H9 (cell line): ENCODE data around the gene KCNK5. TPM values are rescaled to one million over a fixed set of nuclear protein-coding genes. Genes with fewer than 3 reads are reported as not detected.

Experiments
- DNase-seq: peaks from one replicate; pipeline ENCODE4 v3.0.0-alpha.2; 2017
- H2AFZ ChIP-seq: one replicate; pipeline ENCODE4 v1.6.1; 2013; ENCODE audit warnings: mild to moderate bottlenecking, low read length, control low read depth, moderate library complexity
- H2AK5ac ChIP-seq: 2 replicates; pipeline ENCODE4 v1.6.1; 2013; ENCODE audit warnings: low read length, control low read depth, mixed read lengths; ENCODE audit not compliant: insufficient read length
- H2BK120ac ChIP-seq: one replicate; pipeline ENCODE4 v1.6.1; 2013; ENCODE audit warnings: low read depth, mild to moderate bottlenecking, low read length, control low read depth, inconsistent platforms; ENCODE audit not compliant: poor library complexity, severe bottlenecking
- H2BK12ac ChIP-seq: 2 replicates; pipeline ENCODE4 v1.6.1; 2013; ENCODE audit warnings: low read length, control low read depth, mixed read lengths, low read depth; ENCODE audit not compliant: insufficient read length
- H2BK15ac ChIP-seq: 2 replicates; pipeline ENCODE4 v1.6.1; 2013; ENCODE audit warnings: low read depth, low read length, control low read depth
- H2BK20ac ChIP-seq: one replicate; pipeline ENCODE4 v1.6.1; 2013; ENCODE audit warnings: low read depth, mild to moderate bottlenecking, low read length, control low read depth, inconsistent platforms; ENCODE audit not compliant: poor library complexity, severe bottlenecking
- H2BK5ac ChIP-seq: 2 replicates; pipeline ENCODE4 v1.6.1; 2013; ENCODE audit warnings: low read length, control low read depth, mixed read lengths; ENCODE audit not compliant: insufficient read length
- H3K14ac ChIP-seq: 2 replicates; pipeline ENCODE4 v1.6.1; 2013; ENCODE audit warnings: low read length, control low read depth; ENCODE audit not compliant: insufficient read depth
- H3K18ac ChIP-seq: 2 replicates; pipeline ENCODE4 v1.6.1; 2013; ENCODE audit warnings: low read depth, mild to moderate bottlenecking, mixed read lengths, low read length, control low read depth; ENCODE audit not compliant: insufficient read length
- H3K23ac ChIP-seq: 2 replicates; pipeline ENCODE4 v1.6.1; 2013; ENCODE audit warnings: low read length, control low read depth, mixed read lengths, low read depth; ENCODE audit not compliant: insufficient read length
- H3K23me2 ChIP-seq: 2 replicates; pipeline ENCODE4 v1.6.1; 2013; ENCODE audit warnings: low read depth, mild to moderate bottlenecking, mixed read lengths, low read length, control low read depth; ENCODE audit not compliant: insufficient read length, poor library complexity, severe bottlenecking
- H3K27ac ChIP-seq: 2 replicates; pipeline ENCODE4 v1.5.1; 2013; ENCODE audit warnings: low read length, control low read depth, mixed read lengths, low read depth; ENCODE audit not compliant: insufficient read length
- H3K27me3 ChIP-seq: 2 replicates; pipeline ENCODE4 v1.6.1; 2013; ENCODE audit warnings: low read length, control low read depth, inconsistent platforms; ENCODE audit not compliant: insufficient read depth
- H3K4ac ChIP-seq: 2 replicates; pipeline ENCODE4 v1.6.1; 2013; ENCODE audit warnings: low read depth, mild to moderate bottlenecking, control low read depth, inconsistent platforms, low read length, moderate library complexity
- H3K4me1 ChIP-seq: 2 replicates; pipeline ENCODE4 v1.6.1; 2013; ENCODE audit warnings: low read length, control low read depth, inconsistent platforms; ENCODE audit not compliant: insufficient read depth
- H3K4me2 ChIP-seq: 2 replicates; pipeline ENCODE4 v1.6.1; 2013; ENCODE audit warnings: low read length, control low read depth, mixed read lengths; ENCODE audit not compliant: insufficient read length, insufficient read depth
- H3K56ac ChIP-seq: 2 replicates; pipeline ENCODE4 v1.6.1; 2013; ENCODE audit warnings: low read depth, mild to moderate bottlenecking, mixed read lengths, low read length, control low read depth; ENCODE audit not compliant: insufficient read length
- H3K79me1 ChIP-seq: 2 replicates; pipeline ENCODE4 v1.6.1; 2013; ENCODE audit warnings: low read depth, mild to moderate bottlenecking, moderate library complexity, low read length, control low read depth, inconsistent platforms; ENCODE audit not compliant: insufficient read depth, poor library complexity, severe bottlenecking
- H3K79me2 ChIP-seq: 2 replicates; pipeline ENCODE4 v1.6.1; 2013; ENCODE audit warnings: low read length, control low read depth, inconsistent platforms; ENCODE audit not compliant: insufficient read depth
- H3K9ac ChIP-seq: 2 replicates; pipeline ENCODE4 v1.6.1; 2013; ENCODE audit warnings: low read length, control low read depth, mixed read lengths; ENCODE audit not compliant: insufficient read length; ENCODE audit errors: extremely low read depth
- H3K9me3 ChIP-seq: one replicate; pipeline ENCODE4 v1.6.1; 2013; ENCODE audit warnings: low read depth, low read length, inconsistent platforms; ENCODE audit not compliant: control insufficient read depth
- H3T11ph ChIP-seq: one replicate; pipeline ENCODE4 v1.6.1; 2013; ENCODE audit warnings: mild to moderate bottlenecking, low read length, control low read depth, inconsistent platforms
- H4K20me1 ChIP-seq: one replicate; pipeline ENCODE4 v1.6.1; 2013; ENCODE audit not compliant: control insufficient read depth, insufficient read length, insufficient read depth
- H4K5ac ChIP-seq: 2 replicates; pipeline ENCODE4 v1.6.1; 2013; ENCODE audit warnings: low read depth, mild to moderate bottlenecking, mixed read lengths, low read length, control low read depth; ENCODE audit not compliant: insufficient read length
- H4K8ac ChIP-seq: replicated peaks from 2 replicates; pipeline ENCODE4 v1.6.1; 2013; ENCODE audit warnings: low read length, control low read depth, mixed read lengths, low read depth; ENCODE audit not compliant: insufficient read length
- H4K91ac ChIP-seq: 2 replicates; pipeline ENCODE4 v1.6.1; 2013; ENCODE audit warnings: low read depth, mild to moderate bottlenecking, moderate library complexity, mixed read lengths, low read length, control low read depth; ENCODE audit not compliant: insufficient read length
- H3K27ac Mint-ChIP-seq, 3 experiments: 2 replicates in 2 of 3; 3 replicates in 1 of 3; pipeline ENCODE4 v1.8.0; 2020 to 2021; ENCODE audit warnings: mixed read lengths in 3 of 3, mild to moderate bottlenecking in 1 of 3, moderate library complexity in 1 of 3
- H3K27me3 Mint-ChIP-seq: 2 replicates; pipeline ENCODE4 v1.8.0; 2021; ENCODE audit warnings: low read depth, mild to moderate bottlenecking, moderate library complexity, mixed read lengths
- H3K36me3 Mint-ChIP-seq, 3 experiments: 2 replicates in 2 of 3; 3 replicates in 1 of 3; pipeline ENCODE4 v1.8.0; 2020 to 2021; ENCODE audit warnings: low read depth in 3 of 3, mixed read lengths in 3 of 3; ENCODE audit not compliant: insufficient read depth in 1 of 3
- H3K4me1 Mint-ChIP-seq, 2 experiments: 2 replicates each; pipeline ENCODE4 v1.8.0; 2020; ENCODE audit warnings: mixed read lengths in 2 of 2
- H3K4me3 Mint-ChIP-seq, 2 experiments: 2 replicates in 1 of 2; 3 replicates in 1 of 2; pipeline ENCODE4 v1.8.0; 2020 to 2021; ENCODE audit warnings: mild to moderate bottlenecking in 2 of 2, mixed read lengths in 2 of 2, moderate library complexity in 1 of 2
- H3K9me3 Mint-ChIP-seq, 2 experiments: 2 replicates in 1 of 2; 3 replicates in 1 of 2; pipeline ENCODE4 v1.8.0; 2020; ENCODE audit warnings: mild to moderate bottlenecking in 2 of 2, mixed read lengths in 2 of 2, moderate library complexity in 1 of 2
- CTCF ChIP-seq: fragments of 200-600 bp; sonication (generic); conservative IDR thresholded peaks from 3 replicates; pipeline ENCODE4 v1.8.0; 2021; ENCODE audit warnings: antibody characterized with exemption, mild to moderate bottlenecking
- total RNA-seq: library from RNA; stranded (reverse); gene quantifications from 2 replicates; pipeline ENCODE4 v1.2.1, GENCODE V29; 2021

Gene KCNK5
- total RNA-seq, 1 experiment from 2014 or later, result 30.0 TPM

DNA sequence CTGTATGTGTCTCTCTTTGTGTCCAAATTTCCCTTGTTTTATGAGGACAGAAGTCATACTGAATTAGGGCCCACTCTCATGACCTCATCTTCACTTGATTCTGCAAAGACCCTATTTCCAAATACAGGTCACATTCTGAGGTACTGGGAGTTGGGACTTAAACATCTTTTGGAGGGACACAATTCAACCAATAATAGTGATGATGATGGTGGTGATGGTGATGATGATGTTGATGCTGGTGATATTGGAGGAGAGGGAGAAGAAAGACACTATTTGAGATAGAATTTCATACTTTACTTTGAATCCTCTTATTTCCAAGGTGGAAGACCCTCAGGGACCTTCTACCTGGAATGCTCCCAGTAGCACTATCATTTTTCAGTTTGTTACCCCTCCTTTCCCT, 21.2 kb upstream of the KCNK5 start:
- Histone ChIP-seq H3K18ac (no peak overlapping the region), H4K20me1 (no peaks in the 10 kb centered on the region), H2BK15ac (no peak overlapping the region), H3K56ac (no peak overlapping the region), H2BK5ac (no peak overlapping the region), H4K91ac (no peak overlapping the region), H3K79me1 (no peaks in the 10 kb centered on the region), H2BK20ac (no peak overlapping the region), H3T11ph (no peak overlapping the region), H3K23me2 (no peaks in the 10 kb centered on the region), H3K14ac (no peak overlapping the region), H3K79me2 (no peaks in the 10 kb centered on the region), H2BK12ac (no peak overlapping the region), H3K9ac (no peak overlapping the region), H4K5ac (no peak overlapping the region), H4K8ac (no peak overlapping the region), H2AFZ (no peak overlapping the region), H3K23ac (no peak overlapping the region), H3K27me3 (no peaks in the 10 kb centered on the region), H2BK120ac (no peak overlapping the region), H2AK5ac (no peak overlapping the region), H3K4me1 (no peaks in the 10 kb centered on the region; the same call in 1 of the 2 replicates), H3K9me3 (peaks cover 9% of the 10 kb centered on the region), H3K4ac (no peak overlapping the region), H3K27ac (no peak overlapping the region), H3K4me2 (no peak overlapping the region)
- no peak overlapping the region for H3K27ac Mint-ChIP-seq
- DNase-seq, result no peak
- H3K27me3 Mint-ChIP-seq, result peaks cover 2% of the 10 kb centered on the region; the same call in 1 of the 2 replicates
- no peak overlapping the region for H3K4me3 Mint-ChIP-seq
- TF ChIP-seq CTCF, result no peak
- H3K4me1 Mint-ChIP-seq, result peaks cover 5 to 7% of the 10 kb centered on the region in 2 experiments; a peak in 3 of 4 replicates
- H3K9me3 Mint-ChIP-seq, result peaks cover 10 to 11% of the 10 kb centered on the region in 2 experiments
- H3K36me3 Mint-ChIP-seq, result peaks cover 0 to 12% (median 0%) of the 10 kb centered on the region in 3 experiments; a peak in 2 of 7 replicates
